ENCODE results near the gene NDUFB4. TPM values are rescaled to one million over a fixed set of nuclear protein-coding genes. Genes with fewer than 3 reads are reported as not detected.

The NDUFB4 gene
- total and polyA plus RNA-seq, 2 donors (not counting 1 experiment from before 2014, with no cell fraction given), result 26.9 to 178 TPM

DNA sequence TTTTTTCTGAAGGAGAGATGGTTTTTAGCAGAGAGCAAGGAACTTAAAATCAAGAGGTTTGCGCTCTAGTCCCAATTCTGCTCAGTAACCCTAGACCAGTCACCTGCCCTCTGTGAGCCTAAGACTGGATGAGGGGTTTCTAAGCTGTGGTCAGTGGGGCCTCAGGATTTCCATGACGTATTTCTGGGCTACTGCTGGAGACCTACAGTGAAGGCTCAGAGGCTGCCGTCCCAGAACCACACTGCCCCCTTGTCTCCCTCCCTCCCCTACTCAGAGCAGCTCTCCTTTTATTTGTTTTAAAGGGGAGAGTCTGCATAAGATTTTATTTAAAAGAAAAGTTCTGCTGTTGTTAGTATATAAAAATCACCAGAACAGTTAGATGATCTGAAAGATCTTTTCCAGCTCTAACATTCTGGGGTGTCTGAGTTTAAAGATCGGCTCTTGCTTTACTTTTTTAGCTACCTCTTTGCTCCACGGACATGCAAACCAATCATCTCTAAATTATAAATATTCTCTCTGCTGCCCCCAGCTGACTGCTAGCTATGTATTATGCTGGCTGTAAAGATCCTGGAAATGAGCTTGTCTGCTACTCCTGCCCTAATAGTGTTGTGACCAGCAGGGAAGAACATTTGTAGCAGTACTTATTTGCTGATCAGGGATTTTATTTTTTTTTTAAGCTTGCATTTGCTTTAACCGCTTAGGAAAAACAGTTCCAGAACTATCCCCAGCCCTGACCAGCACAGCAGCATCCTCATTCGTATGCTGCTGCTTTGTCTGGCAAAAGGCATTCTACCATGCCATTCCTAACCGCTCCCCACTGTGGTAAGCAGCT is 28.6 kb upstream of the NDUFB4 start:
- Histone ChIP-seq H3K4me2 (ENCODE audit: extremely low read depth, insufficient read depth, low read length) (peak overlapping the region; percentile 20), H3K36me3 (ENCODE audit: control insufficient read depth, insufficient read depth, low read length) (no peaks in the 10 kb centered on the region), H2AFZ (ENCODE audit: low read length) (peak overlapping the region; percentile 48), H3K9ac (ENCODE audit: insufficient read depth, low read length) (no peak overlapping the region), H4K20me1 (ENCODE audit: control insufficient read depth, extremely low read depth, insufficient read depth, low read length) (no peaks in the 10 kb centered on the region), H3K4me3 (replicated peaks in 1 of 4; ENCODE audit: control extremely low read depth in 1 of 4, insufficient read depth in 1 of 4, low read depth in 3 of 4, low read length in 4 of 4) (peak overlapping the region in 2 of 4 experiments; percentile 25 to 30), H3K27me3 (ENCODE audit: control insufficient read depth, insufficient read depth, low read length) (no peaks in the 10 kb centered on the region), H3K9me3 (ENCODE audit: control insufficient read depth, insufficient read depth, low read depth, low read length) (no peaks in the 10 kb centered on the region), H3K79me2 (ENCODE audit: control insufficient read depth, insufficient read depth, low read length) (no peaks in the 10 kb centered on the region), H3K4me1 (ENCODE audit: control insufficient read depth, extremely low read depth, insufficient read depth, low read length) (no peaks in the 10 kb centered on the region), H3K27ac (ENCODE audit: insufficient read depth, low read length) (no peak overlapping the region)
- TF ChIP-seq, protein P1, sequence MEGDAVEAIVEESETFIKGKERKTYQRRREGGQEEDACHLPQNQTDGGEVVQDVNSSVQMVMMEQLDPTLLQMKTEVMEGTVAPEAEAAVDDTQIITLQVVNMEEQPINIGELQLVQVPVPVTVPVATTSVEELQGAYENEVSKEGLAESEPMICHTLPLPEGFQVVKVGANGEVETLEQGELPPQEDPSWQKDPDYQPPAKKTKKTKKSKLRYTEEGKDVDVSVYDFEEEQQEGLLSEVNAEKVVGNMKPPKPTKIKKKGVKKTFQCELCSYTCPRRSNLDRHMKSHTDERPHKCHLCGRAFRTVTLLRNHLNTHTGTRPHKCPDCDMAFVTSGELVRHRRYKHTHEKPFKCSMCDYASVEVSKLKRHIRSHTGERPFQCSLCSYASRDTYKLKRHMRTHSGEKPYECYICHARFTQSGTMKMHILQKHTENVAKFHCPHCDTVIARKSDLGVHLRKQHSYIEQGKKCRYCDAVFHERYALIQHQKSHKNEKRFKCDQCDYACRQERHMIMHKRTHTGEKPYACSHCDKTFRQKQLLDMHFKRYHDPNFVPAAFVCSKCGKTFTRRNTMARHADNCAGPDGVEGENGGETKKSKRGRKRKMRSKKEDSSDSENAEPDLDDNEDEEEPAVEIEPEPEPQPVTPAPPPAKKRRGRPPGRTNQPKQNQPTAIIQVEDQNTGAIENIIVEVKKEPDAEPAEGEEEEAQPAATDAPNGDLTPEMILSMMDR (conservative IDR thresholded peaks at IDR 0.05 in 1 of 2, IDR thresholded peaks at IDR 0.05 in 1 of 2; ENCODE audit: low read depth in 1 of 2, low read length in 2 of 2), result peak; percentile 50
- no peak for TF ChIP-seq EZH2 (IDR thresholded peaks at IDR 0.05; ENCODE audit: low read length, missing control alignments)
- peak; percentile 52 to 73 for DNase-seq (ENCODE audit: low read depth in 2 of 2)

DNA sequence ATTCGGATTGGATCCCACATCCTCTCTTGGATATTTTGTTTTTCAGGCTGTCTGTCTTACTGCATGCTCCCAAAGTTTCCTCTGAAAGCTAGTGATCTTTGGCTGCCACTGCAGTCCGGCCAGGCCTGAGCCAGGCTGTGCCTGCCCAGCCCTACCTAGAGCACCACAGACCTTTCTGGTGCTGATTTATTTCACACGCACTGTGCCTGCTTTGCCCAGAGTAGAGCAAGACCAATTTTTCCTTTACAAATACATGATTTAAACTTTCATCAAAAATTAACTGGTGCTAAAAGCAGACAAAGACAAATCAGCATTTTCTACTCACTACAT is 28.0 kb upstream of the NDUFB4 start:
- Histone ChIP-seq H3K9me3 (ENCODE audit: control insufficient read depth, insufficient read depth, low read depth, low read length) (no peaks in the 10 kb centered on the region), H3K4me2 (ENCODE audit: extremely low read depth, insufficient read depth, low read length) (no peak overlapping the region), H3K79me2 (ENCODE audit: control insufficient read depth, insufficient read depth, low read length) (no peaks in the 10 kb centered on the region), H3K27ac (ENCODE audit: insufficient read depth, low read length) (no peak overlapping the region), H3K4me3 (replicated peaks in 1 of 4; ENCODE audit: control extremely low read depth in 1 of 4, insufficient read depth in 1 of 4, low read depth in 3 of 4, low read length in 4 of 4) (no peak overlapping the region), H3K36me3 (ENCODE audit: control insufficient read depth, insufficient read depth, low read length) (no peaks in the 10 kb centered on the region), H3K9ac (ENCODE audit: insufficient read depth, low read length) (no peak overlapping the region), H3K4me1 (ENCODE audit: control insufficient read depth, extremely low read depth, insufficient read depth, low read length) (no peaks in the 10 kb centered on the region), H3K27me3 (ENCODE audit: control insufficient read depth, insufficient read depth, low read length) (no peaks in the 10 kb centered on the region), H4K20me1 (ENCODE audit: control insufficient read depth, extremely low read depth, insufficient read depth, low read length) (no peaks in the 10 kb centered on the region), H2AFZ (ENCODE audit: low read length) (no peak overlapping the region)
- DNase-seq (ENCODE audit: low read depth in 2 of 2), result no peak
- TF ChIP-seq EZH2 (IDR thresholded peaks at IDR 0.05; ENCODE audit: low read length, missing control alignments), result no peak
- TF ChIP-seq, protein P1 (conservative IDR thresholded peaks at IDR 0.05 in 1 of 2, IDR thresholded peaks at IDR 0.05 in 1 of 2; ENCODE audit: low read depth in 1 of 2, low read length in 2 of 2), result no peak

DNA sequence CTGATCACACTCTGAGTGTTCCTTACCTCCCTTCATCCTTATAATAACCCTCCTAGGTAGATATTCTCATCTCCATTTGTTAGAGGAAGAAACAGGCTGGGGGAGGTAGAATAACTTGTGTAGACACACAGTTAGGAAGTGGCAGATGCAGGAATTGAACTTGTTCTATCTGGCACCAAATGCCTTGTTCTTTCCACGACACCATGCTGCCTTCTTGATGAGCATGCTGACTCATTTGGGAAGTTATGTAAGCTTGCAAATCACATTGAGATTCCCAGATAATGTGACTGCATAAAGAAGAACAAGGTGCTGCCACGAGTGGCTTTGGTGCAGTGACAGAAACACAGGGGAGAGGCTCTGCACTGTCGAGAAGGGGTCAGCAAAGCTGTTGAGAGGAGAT is 27.5 kb upstream of the NDUFB4 start:
- Histone ChIP-seq H3K9me3 (ENCODE audit: control insufficient read depth, insufficient read depth, low read depth, low read length) (no peaks in the 10 kb centered on the region), H3K36me3 (ENCODE audit: control insufficient read depth, insufficient read depth, low read length) (no peaks in the 10 kb centered on the region), H3K4me3 (replicated peaks in 1 of 4; ENCODE audit: control extremely low read depth in 1 of 4, insufficient read depth in 1 of 4, low read depth in 3 of 4, low read length in 4 of 4) (no peak overlapping the region), H3K4me2 (ENCODE audit: extremely low read depth, insufficient read depth, low read length) (no peak overlapping the region), H3K4me1 (ENCODE audit: control insufficient read depth, extremely low read depth, insufficient read depth, low read length) (no peaks in the 10 kb centered on the region), H2AFZ (ENCODE audit: low read length) (no peak overlapping the region), H3K27me3 (ENCODE audit: control insufficient read depth, insufficient read depth, low read length) (no peaks in the 10 kb centered on the region), H3K79me2 (ENCODE audit: control insufficient read depth, insufficient read depth, low read length) (no peaks in the 10 kb centered on the region), H3K27ac (ENCODE audit: insufficient read depth, low read length) (no peak overlapping the region), H3K9ac (ENCODE audit: insufficient read depth, low read length) (no peak overlapping the region), H4K20me1 (ENCODE audit: control insufficient read depth, extremely low read depth, insufficient read depth, low read length) (no peaks in the 10 kb centered on the region)
- TF ChIP-seq, protein P1 (conservative IDR thresholded peaks at IDR 0.05 in 1 of 2, IDR thresholded peaks at IDR 0.05 in 1 of 2; ENCODE audit: low read depth in 1 of 2, low read length in 2 of 2), result no peak
- no peak for TF ChIP-seq EZH2 (IDR thresholded peaks at IDR 0.05; ENCODE audit: low read length, missing control alignments)
- DNase-seq (ENCODE audit: low read depth in 2 of 2), result peak in 1 of 2 donors; percentile 62
